Thyroid gland (tissue), 4 donors: ENCODE measurements around the gene PPP1R36. TPM values are rescaled to one million over a fixed set of nuclear protein-coding genes. Genes with fewer than 3 reads are reported as not detected.

Experiments used
- DNase-seq, 2 donors: peaks; one replicate each; pipeline ENCODE4 v3.0.0-alpha.2; 2019
- H3K27ac ChIP-seq, 3 donors: fragments of 200-600 bp; sonication (generic); 1 replicate in 2 of 3; 2 replicates in 1 of 3; pipeline ENCODE4 v1.5.1; 2016 to 2019; ENCODE audit warnings: mild to moderate bottlenecking in 1 of 3, moderate library complexity in 1 of 3
- H3K27me3 ChIP-seq: fragments of 200-600 bp; sonication (generic); one replicate; pipeline ENCODE4 v1.5.1; 2019
- H3K36me3 ChIP-seq, 2 donors: fragments of 200-600 bp; sonication (generic); one replicate each; pipeline ENCODE4 v1.5.1; 2016 to 2019
- H3K4me1 ChIP-seq, 2 donors: fragments of 200-600 bp; sonication (generic); one replicate each; pipeline ENCODE4 v1.5.1; 2017 to 2019
- H3K4me3 ChIP-seq, 3 donors: fragments of 200-600 bp; sonication (generic); replicated peaks in 1 of 3; 1 replicate in 2 of 3; 2 replicates in 1 of 3; pipeline ENCODE4 v1.5.1; 2016; ENCODE audit warnings: mild to moderate bottlenecking in 1 of 3
- H3K9me3 ChIP-seq: fragments of 200-600 bp; sonication (generic); one replicate; pipeline ENCODE4 v1.5.1; 2017
- POLR2A ChIP-seq, 2 donors: fragments of 450-650 bp; IDR thresholded peaks; one replicate each; pipeline ENCODE4 v1.6.1; 2017; ENCODE audit warnings: antibody characterized with exemption in 2 of 2, mild to moderate bottlenecking in 2 of 2, moderate library complexity in 1 of 2
- WGBS, 2 donors: methylation state at CpG; one replicate each; pipeline ENCODE4 v1.1.5; 2017; 5-methylcytosine and 5-hydroxymethylcytosine counted together
- intact Hi-C: fragments of 100-400 bp; cut with DNase I; formaldehyde crosslinking; loops from one replicate; pipeline ENCODE4 v1.15.1; 2023
- total RNA-seq, 4 donors: library from RNA; depleted of rRNA; stranded (reverse); fragments of >200 nt; gene quantifications; one replicate each; pipeline ENCODE4 v1.2.3, GENCODE V29; 2016
- TF ChIP-seq, protein P1 (sequence below), 6 experiments: fragments of 200-600 bp in 3 of 6; fragments of 450-650 bp in 3 of 6; sonication (generic) in 3 of 6; IDR thresholded peaks; one replicate each; pipeline ENCODE4 v1.5.1; 2016 to 2019; ENCODE audit warnings: antibody characterized with exemption in 6 of 6, mild to moderate bottlenecking in 2 of 6, inconsistent platforms in 1 of 6, moderate library complexity in 1 of 6

The PPP1R36 gene
- total RNA-seq, 4 donors from 2014 or later: 0.54 to 0.67 (median 0.63) TPM; not detected in 1

DNA sequence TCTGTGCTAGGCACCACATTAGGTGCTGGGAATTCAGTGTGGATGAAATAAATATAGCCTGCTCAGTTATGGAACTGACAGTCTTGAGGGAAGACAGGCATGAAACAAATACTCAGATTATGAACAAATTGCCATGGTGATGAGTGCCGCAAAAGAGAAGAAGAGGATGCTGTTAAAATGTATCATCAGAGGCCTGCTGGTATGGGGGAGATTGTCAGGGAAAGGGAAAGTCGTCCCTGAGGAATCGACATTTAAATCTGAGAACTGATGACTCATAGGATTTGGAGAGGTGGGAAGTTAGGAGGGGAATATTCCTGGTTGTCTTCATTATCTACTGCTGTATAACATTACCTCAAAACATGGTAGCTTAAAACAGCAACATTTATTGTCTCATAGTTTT lies 42.0 kb downstream of the PPP1R36 start:
- intact Hi-C loops: no loop called here
- 88 to 91% methylated on average over 3 of the region's 3 CpGs for WGBS, 2 donors
- TF ChIP-seq, protein P1, sequence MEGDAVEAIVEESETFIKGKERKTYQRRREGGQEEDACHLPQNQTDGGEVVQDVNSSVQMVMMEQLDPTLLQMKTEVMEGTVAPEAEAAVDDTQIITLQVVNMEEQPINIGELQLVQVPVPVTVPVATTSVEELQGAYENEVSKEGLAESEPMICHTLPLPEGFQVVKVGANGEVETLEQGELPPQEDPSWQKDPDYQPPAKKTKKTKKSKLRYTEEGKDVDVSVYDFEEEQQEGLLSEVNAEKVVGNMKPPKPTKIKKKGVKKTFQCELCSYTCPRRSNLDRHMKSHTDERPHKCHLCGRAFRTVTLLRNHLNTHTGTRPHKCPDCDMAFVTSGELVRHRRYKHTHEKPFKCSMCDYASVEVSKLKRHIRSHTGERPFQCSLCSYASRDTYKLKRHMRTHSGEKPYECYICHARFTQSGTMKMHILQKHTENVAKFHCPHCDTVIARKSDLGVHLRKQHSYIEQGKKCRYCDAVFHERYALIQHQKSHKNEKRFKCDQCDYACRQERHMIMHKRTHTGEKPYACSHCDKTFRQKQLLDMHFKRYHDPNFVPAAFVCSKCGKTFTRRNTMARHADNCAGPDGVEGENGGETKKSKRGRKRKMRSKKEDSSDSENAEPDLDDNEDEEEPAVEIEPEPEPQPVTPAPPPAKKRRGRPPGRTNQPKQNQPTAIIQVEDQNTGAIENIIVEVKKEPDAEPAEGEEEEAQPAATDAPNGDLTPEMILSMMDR (IDR thresholded peaks at IDR 0.05): no peak
- TF ChIP-seq POLR2A (IDR thresholded peaks at IDR 0.05): no peak
- Histone ChIP-seq H3K4me3 (no peak overlapping the region), H3K27ac (no peak overlapping the region), H3K4me1 (no peaks in the 10 kb centered on the region), H3K36me3 (no peaks in the 10 kb centered on the region), H3K9me3 (no peaks in the 10 kb centered on the region), H3K27me3 (no peaks in the 10 kb centered on the region)
- DNase-seq: no peak

DNA sequence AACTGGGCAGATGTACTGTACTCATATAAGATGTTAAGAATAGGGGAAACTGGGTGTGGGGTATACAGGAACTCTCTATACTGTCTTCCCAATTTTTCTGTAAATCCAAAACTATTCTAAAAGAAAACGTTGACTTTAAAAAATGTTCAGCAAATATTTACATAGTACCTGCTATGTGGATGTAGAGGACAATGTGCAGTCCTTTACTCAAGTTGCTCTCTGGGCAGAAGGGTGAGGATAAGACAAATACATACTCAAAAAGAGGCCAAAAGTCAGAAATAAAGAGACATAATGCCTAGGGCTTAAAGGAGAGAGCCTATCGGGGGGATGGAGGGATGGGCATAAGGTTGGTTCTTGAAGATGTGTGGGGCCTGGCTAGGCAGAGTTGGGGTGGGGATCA lies 44.7 kb downstream of the PPP1R36 start:
- Histone ChIP-seq H3K4me3 (no peak overlapping the region), H3K27me3 (no peaks in the 10 kb centered on the region), H3K9me3 (no peaks in the 10 kb centered on the region), H3K4me1 (no peaks in the 10 kb centered on the region), H3K27ac (no peak overlapping the region), H3K36me3 (no peaks in the 10 kb centered on the region)
- WGBS, 2 donors: 76 to 78% methylated on average over 2 of the region's 2 CpGs
- TF ChIP-seq, protein P1 (IDR thresholded peaks at IDR 0.05): no peak
- TF ChIP-seq POLR2A (IDR thresholded peaks at IDR 0.05): no peak
- intact Hi-C loops: no loop called here
- DNase-seq: no peak

DNA sequence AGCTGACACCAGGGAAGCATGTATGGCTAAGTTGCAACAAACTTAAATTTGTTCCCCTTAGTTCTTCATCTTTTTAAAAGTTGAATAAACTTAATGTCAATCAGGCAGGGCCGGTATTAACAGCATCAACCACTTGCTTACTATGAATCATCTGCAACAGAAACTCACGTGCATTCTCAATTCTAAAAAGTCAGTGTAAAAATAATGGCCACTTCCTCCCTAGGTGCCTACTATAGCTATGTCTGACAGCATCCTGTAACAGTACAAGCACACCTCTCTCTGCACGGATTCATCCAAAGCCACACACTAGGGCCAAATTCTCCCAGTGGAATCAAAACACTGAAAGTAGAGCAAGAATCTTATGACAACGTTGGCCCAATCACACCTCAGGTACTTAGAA lies 48.6 kb downstream of the PPP1R36 start:
- intact Hi-C loops: no loop called here
- Histone ChIP-seq H3K27me3 (no peaks in the 10 kb centered on the region), H3K27ac (no peak overlapping the region), H3K4me3 (no peak overlapping the region), H3K36me3 (no peaks in the 10 kb centered on the region), H3K4me1 (no peaks in the 10 kb centered on the region), H3K9me3 (no peaks in the 10 kb centered on the region)
- WGBS, 2 donors: 68 to 73% methylated on average over 4 of the region's 4 CpGs
- TF ChIP-seq POLR2A (IDR thresholded peaks at IDR 0.05): no peak
- TF ChIP-seq, protein P1 (IDR thresholded peaks at IDR 0.05): no peak
- DNase-seq: no peak

DNA sequence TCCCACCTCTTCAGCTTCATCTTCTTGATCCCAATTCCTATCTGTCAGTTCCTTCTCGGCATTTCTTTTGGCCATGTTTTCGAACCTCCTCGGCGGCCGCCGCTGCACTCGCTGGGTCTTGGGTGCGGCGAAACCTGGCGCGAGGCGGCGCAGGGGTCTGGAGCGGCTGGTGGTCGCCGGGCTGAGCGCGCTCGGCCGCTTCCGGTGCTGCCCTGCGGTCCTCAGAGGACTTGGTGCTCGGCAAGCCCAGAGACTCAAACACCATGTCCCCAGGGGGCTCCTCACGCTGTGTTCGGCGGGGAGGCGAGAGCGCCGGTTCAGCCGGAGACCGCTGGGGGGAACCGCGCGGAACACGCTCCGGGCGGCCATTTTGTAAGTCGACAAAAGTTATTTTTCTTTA lies 51.8 kb downstream of the PPP1R36 start:
- no peak for TF ChIP-seq POLR2A (IDR thresholded peaks at IDR 0.05)
- TF ChIP-seq, protein P1 (IDR thresholded peaks at IDR 0.05): no peak
- H3K27ac ChIP-seq: no peak overlapping the region
- WGBS, 2 donors: 43 to 52% methylated on average over 38 of the region's 38 CpGs

DNA sequence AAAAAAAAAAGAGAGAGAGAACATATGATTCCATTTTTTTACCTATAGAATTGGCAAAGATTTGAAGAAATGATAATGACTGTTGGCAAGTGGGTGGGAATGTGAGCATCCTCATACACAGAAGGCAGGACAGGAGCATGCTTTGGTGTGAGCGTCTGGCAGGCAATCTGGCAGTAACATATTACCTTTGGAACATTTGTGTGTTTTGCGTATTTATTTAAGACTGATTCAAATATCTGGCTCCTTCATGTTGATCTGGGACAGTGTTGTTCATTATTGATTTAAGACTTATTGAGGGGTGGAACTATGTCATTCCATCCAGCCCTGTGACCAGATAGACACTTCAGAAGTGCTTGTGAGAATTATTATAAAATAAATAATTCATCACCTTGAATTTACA lies 53.1 kb downstream of the PPP1R36 start:
- Histone ChIP-seq H3K4me1 (no peaks in the 10 kb centered on the region), H3K9me3 (no peaks in the 10 kb centered on the region), H3K27ac (no peak overlapping the region), H3K4me3 (no peak overlapping the region), H3K36me3 (no peaks in the 10 kb centered on the region), H3K27me3 (no peaks in the 10 kb centered on the region)
- WGBS, 2 donors: 91 to 92% methylated on average over 2 of the region's 2 CpGs
- DNase-seq: no peak
- intact Hi-C loops: no loop called here
- TF ChIP-seq, protein P1 (IDR thresholded peaks at IDR 0.05): no peak
- no peak for TF ChIP-seq POLR2A (IDR thresholded peaks at IDR 0.05)

More for the DNA sequence above, 51.8 kb downstream of the PPP1R36 start:
- DNase-seq: no peak
- intact Hi-C loops: no loop called here
- no peaks in the 10 kb centered on the region for H3K4me1 ChIP-seq
- no peaks in the 10 kb centered on the region for H3K36me3 ChIP-seq
- H3K9me3 ChIP-seq: no peaks in the 10 kb centered on the region
- H3K4me3 ChIP-seq: no peak overlapping the region
- no peaks in the 10 kb centered on the region for H3K27me3 ChIP-seq
